Measurements from ENCODE around the gene TAS1R3. TPM values are rescaled to one million over a fixed set of nuclear protein-coding genes. Genes with fewer than 3 reads are reported as not detected.
A peak's percentile ranks its signal among the peaks of the same experiment; 100 is the strongest.

TAS1R3 gene
- total and polyA plus RNA-seq, 9 donors: 0.07 to 0.40 (median 0.24) TPM; not detected in 2

GRCh38 chr1:1302951-1303509 lies 28.1 kb upstream of the TAS1R3 start:
- 80 to 83% (median 82%) methylated on average over 31 of the region's 31 CpGs for WGBS, 3 donors
- no peak for TF ChIP-seq EP300 (IDR thresholded peaks at IDR 0.05)
- TF ChIP-seq CTCF (IDR thresholded peaks at IDR 0.05): no peak
- TF ChIP-seq POLR2A (IDR thresholded peaks at IDR 0.05): no peak
- intact Hi-C loops (cut with DNase I): no loop called here
- Histone ChIP-seq H3K27me3 (no peaks in the 10 kb centered on the region), H3K4me3 (no peak overlapping the region), H3K36me3 (no peaks in the 10 kb centered on the region), H3K27ac (no peak overlapping the region), H3K4me1 (ENCODE audit: insufficient read depth) (peaks cover 24% of the 10 kb centered on the region), H3K9me3 (no peaks in the 10 kb centered on the region)
- DNase-seq: peak in 2 of 5 donors; percentile 19 to 55

- WGBS, 3 donors: 66 to 76% (median 73%) methylated on average over 6 to 13 of the region's 13 CpGs
- intact Hi-C loops (cut with DNase I): no loop called here
- Histone ChIP-seq H3K27me3 (no peaks in the 10 kb centered on the region), H3K9me3 (no peaks in the 10 kb centered on the region), H3K36me3 (no peaks in the 10 kb centered on the region), H3K4me1 (ENCODE audit: insufficient read depth) (peaks cover 24% of the 10 kb centered on the region), H3K27ac (peak overlapping the region; percentile 76 to 79), H3K4me3 (no peak overlapping the region)
- peak in 1 of 5 donors; percentile 52 for DNase-seq
- no peak for TF ChIP-seq EP300 (IDR thresholded peaks at IDR 0.05)
- TF ChIP-seq POLR2A (IDR thresholded peaks at IDR 0.05): no peak
- TF ChIP-seq CTCF (IDR thresholded peaks at IDR 0.05): no peak
Measured at GRCh38 chr1:1303736-1304135, 27.3 kb upstream of the TAS1R3 start.

GRCh38 chr1:1304331-1305299 lies 26.5 kb upstream of the TAS1R3 start:
- Histone ChIP-seq H3K27ac (peak overlapping the region; percentile 76 to 79), H3K9me3 (no peaks in the 10 kb centered on the region), H3K4me1 (ENCODE audit: insufficient read depth) (peaks cover 32% of the 10 kb centered on the region), H3K27me3 (no peaks in the 10 kb centered on the region), H3K36me3 (no peaks in the 10 kb centered on the region), H3K4me3 (peak overlapping the region; percentile 46)
- WGBS, 3 donors: 9 to 15% (median 13%) methylated on average over 24 to 29 of the region's 29 CpGs
- intact Hi-C loops (cut with DNase I): no loop called here
- TF ChIP-seq POLR2A (IDR thresholded peaks at IDR 0.05): peak; percentile 26
- TF ChIP-seq CTCF (IDR thresholded peaks at IDR 0.05): peak in 1 of 3 donors; percentile 26
- TF ChIP-seq EP300 (IDR thresholded peaks at IDR 0.05): no peak
- peak; percentile 87 to 92 (median 90) for DNase-seq

GRCh38 chr1:1305300-1306069 lies 25.6 kb upstream of the TAS1R3 start:
- H3K9me3 ChIP-seq: no peaks in the 10 kb centered on the region
- WGBS, 3 donors: 26 to 31% (median 30%) methylated on average over 22 to 25 of the region's 25 CpGs
- intact Hi-C loops (cut with DNase I): no loop called here
- peak overlapping the region; percentile 46 for H3K4me3 ChIP-seq
- H3K27ac ChIP-seq: peak overlapping the region; percentile 76 to 79
- DNase-seq: peak; percentile 75 to 81 (median 79)
- TF ChIP-seq POLR2A (IDR thresholded peaks at IDR 0.05): no peak
- TF ChIP-seq CTCF (IDR thresholded peaks at IDR 0.05): no peak
- no peak for TF ChIP-seq EP300 (IDR thresholded peaks at IDR 0.05)
- H3K4me1 ChIP-seq (ENCODE audit: insufficient read depth): peaks cover 32% of the 10 kb centered on the region
- H3K36me3 ChIP-seq: no peaks in the 10 kb centered on the region
- no peaks in the 10 kb centered on the region for H3K27me3 ChIP-seq
